Neural cell (in vitro differentiated cells): ENCODE measurements around the gene MXRA8. TPM values are rescaled to one million over a fixed set of nuclear protein-coding genes. Genes with fewer than 3 reads are reported as not detected.

Experiments
- H2AFZ ChIP-seq: fragments of 200-600, 300-800 bp; sonication (generic), shearing (Covaris generic); 2 replicates; pipeline ENCODE4 v1.6.0; 2014; ENCODE audit warnings: low read depth, mild to moderate bottlenecking, antibody characterized with exemption, low read length, moderate library complexity
- H3F3A ChIP-seq: fragments of 200-600 bp; shearing (Covaris generic); 2 replicates; pipeline ENCODE4 v1.6.1; 2016; ENCODE audit warnings: mild to moderate bottlenecking, moderate library complexity, mixed read lengths, antibody characterized with exemption, low read length; ENCODE audit not compliant: insufficient read depth, poor library complexity, severe bottlenecking
- H3K27ac ChIP-seq: fragments of 200-600, 300-800 bp; sonication (generic), shearing (Covaris generic); 2 replicates; pipeline ENCODE4 v1.5.1; 2014; ENCODE audit warnings: mild to moderate bottlenecking, low read length, moderate library complexity
- H3K27me3 ChIP-seq: fragments of 300-800, 200-600 bp; sonication (generic), shearing (Covaris generic); 2 replicates; pipeline ENCODE4 v1.6.0; 2014; ENCODE audit warnings: mild to moderate bottlenecking, low read depth, low read length, moderate library complexity; ENCODE audit not compliant: insufficient read depth
- H3K36me3 ChIP-seq: fragments of 300-800, 200-600 bp; sonication (generic), shearing (Covaris generic); 2 replicates; pipeline ENCODE4 v1.5.1; 2014; ENCODE audit warnings: mild to moderate bottlenecking, antibody characterized with exemption, low read length, moderate library complexity; ENCODE audit not compliant: insufficient read depth
- H3K4me2 ChIP-seq: fragments of 300-800, 200-600 bp; sonication (generic), shearing (Covaris generic); 2 replicates; pipeline ENCODE4 v1.6.0; 2014; ENCODE audit warnings: mild to moderate bottlenecking, low read length
- H3K4me3 ChIP-seq: fragments of 300-800, 200-600 bp; sonication (generic), shearing (Covaris generic); 2 replicates; pipeline ENCODE4 v1.5.1; 2014; ENCODE audit warnings: mild to moderate bottlenecking, low read length, moderate library complexity
- H3K79me2 ChIP-seq: fragments of 200-600 bp; shearing (Covaris generic); replicated peaks from 2 replicates; pipeline ENCODE4 v1.6.0; 2014; ENCODE audit warnings: mild to moderate bottlenecking, low read length, moderate library complexity; ENCODE audit not compliant: insufficient read depth
- H3K9ac ChIP-seq: fragments of 300-800, 200-600 bp; sonication (generic), shearing (Covaris generic); 2 replicates; pipeline ENCODE4 v1.6.1; 2016; ENCODE audit warnings: mild to moderate bottlenecking, low read length, mixed read lengths
- H3K9me2 ChIP-seq: fragments of 200-600 bp; shearing (Covaris generic); 2 replicates; pipeline ENCODE4 v1.6.1; 2016; ENCODE audit warnings: mild to moderate bottlenecking, low read length, mixed read lengths; ENCODE audit not compliant: insufficient read depth
- H3K9me3 ChIP-seq: fragments of 200-600, 300-800 bp; sonication (generic), shearing (Covaris generic); 2 replicates; pipeline ENCODE4 v1.6.1; 2016; ENCODE audit warnings: mild to moderate bottlenecking, mixed run types, low read length, moderate library complexity, mixed read lengths
- H4K20me1 ChIP-seq: fragments of 200-600 bp; shearing (Covaris generic); 2 replicates; pipeline ENCODE4 v1.6.1; 2016; ENCODE audit warnings: mild to moderate bottlenecking, mixed run types; ENCODE audit not compliant: insufficient read depth
- CTCF ChIP-seq: fragments of 450-650 bp; IDR thresholded peaks from 2 replicates; pipeline ENCODE4 v1.5.1; 2014; ENCODE audit warnings: antibody characterized with exemption, mild to moderate bottlenecking, moderate library complexity; ENCODE audit not compliant: poor library complexity, severe bottlenecking
- EP300 ChIP-seq: fragments of 450-650 bp; conservative IDR thresholded peaks from 2 replicates; pipeline ENCODE4 v1.6.1; 2014; ENCODE audit warnings: antibody characterized with exemption, mild to moderate bottlenecking, moderate library complexity; ENCODE audit not compliant: poor library complexity, severe bottlenecking
- EZH2 ChIP-seq: fragments of 200-600, 300-800 bp; shearing (Covaris generic), sonication (generic); IDR thresholded peaks from 2 replicates; pipeline ENCODE4 v1.6.1; 2014; ENCODE audit warnings: antibody characterized with exemption, low read length, borderline replicate concordance, mild to moderate bottlenecking; ENCODE audit not compliant: insufficient read depth, poor library complexity, severe bottlenecking
- MXI1 ChIP-seq: fragments of 450-650 bp; conservative IDR thresholded peaks from 2 replicates; pipeline ENCODE4 v1.6.1; 2014; ENCODE audit warnings: antibody characterized with exemption, mild to moderate bottlenecking; ENCODE audit not compliant: poor library complexity, severe bottlenecking
- POLR2AphosphoS5 ChIP-seq: IDR thresholded peaks from 2 replicates; pipeline ENCODE4 v1.6.1; 2012
- RAD21 ChIP-seq: fragments of 450-650 bp; conservative IDR thresholded peaks from 2 replicates; pipeline ENCODE4 v1.6.1; 2014; ENCODE audit warnings: antibody characterized with exemption, mild to moderate bottlenecking, moderate library complexity
- REST ChIP-seq: IDR thresholded peaks from 2 replicates; pipeline ENCODE4 v1.6.1; 2012; ENCODE audit warnings: borderline replicate concordance
- SMC3 ChIP-seq: fragments of 450-650 bp; conservative IDR thresholded peaks from 2 replicates; pipeline ENCODE4 v1.6.1; 2014; ENCODE audit warnings: antibody characterized with exemption, mild to moderate bottlenecking, moderate library complexity; ENCODE audit not compliant: poor library complexity
- TAF1 ChIP-seq: IDR thresholded peaks from 2 replicates; pipeline ENCODE4 v1.6.1; 2012; ENCODE audit warnings: low read depth
- polyA plus RNA-seq: library from polyadenylated mRNA; depleted of rRNA; stranded (reverse); fragments of >200 nt; gene quantifications from 2 replicates; pipeline ENCODE4 v1.2.3, GENCODE V29; 2014

MXRA8 gene
- polyA plus RNA-seq, 1 donor from 2014 or later, result 1.7 TPM

GRCh38 chr1:1340185-1340584 is 18.2 kb downstream of the MXRA8 start:
- Histone ChIP-seq H3K36me3 (no peaks in the 10 kb centered on the region), H4K20me1 (no peaks in the 10 kb centered on the region)
- TF ChIP-seq EZH2 (no peak), TAF1 (no peak), REST (no peak), MXI1 (no peak), EP300 (no peak), CTCF (no peak), RAD21 (no peak), POLR2AphosphoS5 (no peak), SMC3 (no peak)

GRCh38 chr1:1338278-1338677 is 20.1 kb downstream of the MXRA8 start:
- Histone ChIP-seq H3K27ac (no peak overlapping the region), H3K79me2 (no peaks in the 10 kb centered on the region), H3K4me2 (no peak overlapping the region), H3F3A (no peaks in the 10 kb centered on the region), H4K20me1 (no peaks in the 10 kb centered on the region), H3K9me3 (no peaks in the 10 kb centered on the region), H3K27me3 (no peaks in the 10 kb centered on the region), H2AFZ (no peak overlapping the region), H3K9ac (no peak overlapping the region), H3K36me3 (no peaks in the 10 kb centered on the region), H3K4me3 (no peak overlapping the region), H3K9me2 (no peaks in the 10 kb centered on the region)
- TF ChIP-seq EP300, result no peak

More at GRCh38 chr1:1340185-1340584, 18.2 kb downstream of the MXRA8 start:
- no peak overlapping the region for H2AFZ ChIP-seq
- H3K9me3 ChIP-seq, result no peaks in the 10 kb centered on the region
- no peak overlapping the region for H3K4me3 ChIP-seq
- H3K9me2 ChIP-seq, result no peaks in the 10 kb centered on the region
- no peaks in the 10 kb centered on the region for H3F3A ChIP-seq
- no peak overlapping the region for H3K27ac ChIP-seq
- H3K4me2 ChIP-seq, result no peak overlapping the region
- H3K9ac ChIP-seq, result no peak overlapping the region
- H3K79me2 ChIP-seq, result no peaks in the 10 kb centered on the region
- no peaks in the 10 kb centered on the region for H3K27me3 ChIP-seq

GRCh38 chr1:1337793-1338147 is 20.6 kb downstream of the MXRA8 start:
- H3K36me3 ChIP-seq, result no peaks in the 10 kb centered on the region
- H3K9me3 ChIP-seq, result no peaks in the 10 kb centered on the region
- no peak overlapping the region for H2AFZ ChIP-seq
- no peak overlapping the region for H3K27ac ChIP-seq
- no peak overlapping the region for H3K4me2 ChIP-seq
- H3K9ac ChIP-seq, result no peak overlapping the region
- H3K9me2 ChIP-seq, result no peaks in the 10 kb centered on the region
- no peaks in the 10 kb centered on the region for H3K27me3 ChIP-seq
- H4K20me1 ChIP-seq, result no peaks in the 10 kb centered on the region
- H3K79me2 ChIP-seq, result no peaks in the 10 kb centered on the region
- H3F3A ChIP-seq, result no peaks in the 10 kb centered on the region
- no peak overlapping the region for H3K4me3 ChIP-seq
- TF ChIP-seq MXI1 (no peak), SMC3 (no peak), TAF1 (no peak), POLR2AphosphoS5 (no peak), EZH2 (no peak), RAD21 (no peak), REST (no peak)
